DMS114 treated with DMSO at 0.1 percent for 48 hours (cell line): ENCODE results near the gene DNASE2.

Source experiments
- DNase-seq: peaks from one replicate; lab custom pipeline; 2025; ENCODE audit not compliant: unreplicated experiment; lab: John Stamatoyannopoulos, UW

DNASE2 gene

DNA sequence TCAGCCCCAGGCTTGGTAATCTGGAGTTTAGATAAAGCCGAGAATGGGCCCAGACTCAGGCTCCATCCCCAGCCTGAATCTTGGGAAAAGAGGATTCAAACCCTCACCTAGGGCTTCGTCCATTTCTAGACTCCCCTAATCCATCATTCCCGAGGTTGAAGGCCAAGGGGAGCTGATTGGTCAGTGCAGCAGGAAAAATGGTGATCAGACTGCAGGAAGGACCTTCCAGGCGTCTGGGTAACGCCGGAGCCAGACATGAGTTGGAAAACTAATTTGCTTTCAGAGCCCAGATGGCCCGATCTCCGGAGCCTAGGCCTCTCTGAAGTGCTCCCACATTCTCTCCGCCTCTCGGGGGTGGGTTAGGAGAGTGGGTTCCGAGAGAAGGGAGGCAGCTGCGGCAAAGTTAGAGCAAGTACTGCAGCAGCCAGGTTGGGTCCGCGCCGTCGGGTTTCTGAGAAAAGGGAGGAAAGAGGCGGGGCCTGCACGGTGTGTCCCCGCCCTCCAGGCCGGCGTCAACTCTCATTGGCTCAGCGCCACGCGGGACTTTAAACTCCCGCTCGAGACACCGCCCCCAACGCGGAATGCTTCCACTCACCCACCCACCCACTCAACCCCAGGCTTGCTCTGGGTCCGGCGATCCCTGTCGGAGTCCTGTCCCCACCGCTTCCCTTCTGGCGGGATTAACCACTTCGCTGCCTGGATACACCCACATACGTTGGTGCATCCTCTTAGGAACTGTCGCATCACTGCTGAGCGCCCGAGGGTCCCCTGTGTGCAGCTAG, 46.1 kb downstream of the DNASE2 start:
- DNase-seq = peak; percentile 43

GRCh38 chr19:12834566-12834943, 46.7 kb downstream of the DNASE2 start, which contains the start of gene RTBDN:
TSS of gene RTBDN (minus strand) at chr19:12834579. CDS start at chr19:12829979, 4,600 bp downstream.
- peak; percentile 15 for DNase-seq

DNA sequence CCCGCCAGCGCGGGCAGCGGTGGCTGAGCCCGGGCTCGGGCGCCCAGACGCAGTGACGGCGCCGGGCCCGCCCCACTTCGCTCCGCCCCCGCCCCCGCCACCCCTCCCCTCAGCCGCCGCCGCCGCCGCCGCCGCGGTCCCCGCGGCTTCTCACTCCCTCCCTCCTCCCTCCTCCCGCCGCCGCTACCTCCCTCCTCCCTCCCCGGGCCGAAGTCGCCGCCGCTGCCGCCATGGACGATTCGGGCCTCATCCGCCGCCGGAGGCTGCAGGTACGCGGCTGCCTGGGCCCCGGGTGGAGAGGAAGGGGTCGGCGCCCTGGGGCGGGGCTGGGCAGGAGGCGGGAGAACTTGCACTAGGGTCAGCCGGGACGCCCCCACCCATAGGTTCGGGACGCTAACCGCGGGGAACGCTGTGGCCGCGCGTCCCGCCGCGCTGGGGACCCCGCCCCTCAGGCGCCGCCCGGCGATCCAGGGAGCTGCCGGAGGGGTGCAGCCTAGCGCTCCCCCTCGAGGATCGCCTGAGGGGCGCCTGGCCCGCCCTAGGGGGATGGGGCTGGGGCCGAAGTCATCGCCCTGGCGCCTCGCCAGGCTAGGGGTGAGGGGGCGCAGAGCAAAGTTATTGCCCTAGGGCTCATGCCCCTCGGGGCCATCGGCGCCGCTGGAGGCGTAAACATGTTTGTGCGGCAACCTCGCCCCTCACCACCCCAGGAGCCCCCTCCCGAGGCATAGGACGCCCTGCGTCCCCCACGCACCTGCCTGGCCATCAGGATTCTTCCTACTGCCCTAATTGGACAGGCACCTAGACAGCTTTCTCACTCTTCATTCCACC, 47.3 kb downstream of the DNASE2 start:
- no peak for DNase-seq

- no peak for DNase-seq
These were observed 47.9 kb downstream of the DNASE2 start for GRCh38 chr19:12833418-12833737.

DNA sequence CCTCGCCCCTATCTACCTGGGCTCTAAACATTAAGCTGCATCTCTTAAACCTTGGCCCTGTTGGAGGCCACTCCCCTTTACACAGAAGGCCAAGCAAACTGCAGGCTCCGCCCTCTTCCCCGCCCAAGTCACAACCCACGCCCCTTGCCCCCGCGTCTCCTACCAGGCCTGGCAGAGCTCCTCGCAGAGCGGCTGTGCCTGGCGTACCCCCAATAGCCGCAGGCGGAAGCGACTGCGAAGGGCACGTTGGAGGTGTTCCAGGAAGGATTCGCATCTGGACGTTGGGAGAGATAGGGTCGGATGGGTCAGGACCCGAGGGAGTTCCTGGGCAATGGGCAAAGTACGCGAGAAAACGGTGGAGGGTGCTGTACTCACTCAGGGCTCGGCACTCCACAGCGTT, 52.8 kb downstream of the DNASE2 start:
- DNase-seq = no peak

DNA sequence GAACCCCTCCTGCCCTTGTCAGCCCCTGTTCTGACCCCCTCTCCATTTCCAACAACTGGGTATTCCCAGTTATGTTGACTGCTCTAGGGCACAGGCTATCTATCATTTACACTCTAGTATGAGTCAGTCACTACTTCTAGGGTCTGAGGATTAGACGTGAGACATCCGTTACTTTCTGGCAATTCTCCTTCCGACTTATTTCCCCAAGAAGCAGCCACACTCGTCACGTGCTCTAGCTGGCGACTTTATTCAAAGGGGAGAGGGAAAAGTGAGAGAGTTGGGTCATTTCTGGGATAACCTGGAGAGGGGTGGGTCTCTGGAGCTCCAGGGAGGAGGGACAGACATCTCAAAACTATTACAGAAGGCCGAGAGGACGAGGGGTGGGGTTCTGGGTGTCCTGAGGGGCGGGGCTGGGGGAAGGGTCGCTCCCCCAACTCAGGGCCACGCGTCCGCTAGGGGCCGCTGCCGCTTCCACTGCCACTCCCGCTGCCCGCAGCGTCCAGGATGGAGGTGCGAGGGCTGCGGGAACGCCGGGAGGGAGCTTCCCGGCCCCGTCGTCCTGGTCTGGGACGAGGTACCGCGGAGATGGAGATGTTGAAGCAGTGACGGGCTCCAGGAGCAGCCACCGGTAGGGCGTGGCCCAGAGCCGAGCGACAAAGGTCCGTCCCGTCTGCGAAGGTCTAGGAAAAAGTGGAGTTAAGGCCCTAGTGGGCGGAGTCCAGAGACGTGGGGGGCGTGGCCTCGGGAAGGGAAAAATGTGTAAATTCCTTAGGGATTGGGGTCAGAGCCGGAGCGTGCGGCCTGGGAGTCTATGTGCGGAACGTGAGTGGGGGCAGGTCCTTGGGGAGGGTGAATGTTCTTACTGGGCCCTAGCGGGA, 55.8 kb downstream of the DNASE2 start:
- DNase-seq = no peak
